ENCODE measurements around the gene PARP11.
A peak's percentile ranks its signal among the peaks of the same experiment; 100 is the strongest.

The PARP11 gene, protein sequence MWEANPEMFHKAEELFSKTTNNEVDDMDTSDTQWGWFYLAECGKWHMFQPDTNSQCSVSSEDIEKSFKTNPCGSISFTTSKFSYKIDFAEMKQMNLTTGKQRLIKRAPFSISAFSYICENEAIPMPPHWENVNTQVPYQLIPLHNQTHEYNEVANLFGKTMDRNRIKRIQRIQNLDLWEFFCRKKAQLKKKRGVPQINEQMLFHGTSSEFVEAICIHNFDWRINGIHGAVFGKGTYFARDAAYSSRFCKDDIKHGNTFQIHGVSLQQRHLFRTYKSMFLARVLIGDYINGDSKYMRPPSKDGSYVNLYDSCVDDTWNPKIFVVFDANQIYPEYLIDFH

GRCh38 chr12:3872800-3873636 lies at the start of gene PARP11:
Gene PARP11, minus strand, starts transcription at chr12:3873399. Its CDS starts 170 bp downstream, at chr12:3873229.
- DNase-seq: peak; percentile 98

GRCh38 chr12:3922033-3922432 lies 48.8 kb upstream of the PARP11 start:
- DNase-seq: no peak

DNA sequence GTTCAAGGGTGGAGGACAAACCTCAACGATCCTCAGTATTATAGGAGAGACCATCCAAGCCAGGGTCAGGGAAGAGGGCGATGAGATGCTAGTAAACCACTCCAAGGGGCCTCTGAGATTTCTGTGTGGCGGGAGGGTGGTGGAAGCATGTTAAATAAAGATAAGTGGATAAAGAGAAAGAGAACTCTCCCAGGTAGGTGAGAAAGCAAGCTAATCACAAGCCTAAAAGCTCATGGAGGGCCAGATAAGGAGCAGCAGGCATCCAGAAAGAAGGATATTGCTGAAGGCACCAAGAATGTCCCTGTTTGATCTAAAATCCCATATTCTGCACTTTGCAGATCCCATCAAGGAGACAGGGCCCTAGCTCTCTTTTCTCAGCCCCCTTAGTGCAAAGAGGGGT lies 48.3 kb upstream of the PARP11 start:
- no peak for DNase-seq

GRCh38 chr12:3921151-3921471 lies 47.9 kb upstream of the PARP11 start:
- no peak for DNase-seq

- DNase-seq: no peak
Measured at GRCh38 chr12:3920351-3921150, 47.4 kb upstream of the PARP11 start.

DNA sequence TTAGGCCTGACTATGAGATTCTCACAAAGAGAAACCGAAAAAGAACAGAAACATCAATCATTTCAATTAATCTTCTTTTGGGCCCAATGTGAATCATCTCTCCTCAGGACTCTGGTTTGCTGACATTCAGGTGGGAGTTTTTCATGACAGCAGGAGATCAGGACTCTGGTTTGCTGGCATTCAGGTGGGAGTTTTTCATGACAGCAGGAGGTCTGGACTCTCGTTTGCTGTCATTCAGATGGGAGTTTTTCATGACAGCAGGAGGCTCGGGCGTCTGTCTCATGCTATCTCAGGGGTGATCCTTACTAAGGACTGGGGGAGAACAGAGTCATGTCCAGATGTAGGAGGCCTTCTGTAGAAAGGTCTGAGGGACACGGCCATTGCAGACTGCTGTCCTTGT lies 40.1 kb upstream of the PARP11 start:
- no peak for DNase-seq

DNA sequence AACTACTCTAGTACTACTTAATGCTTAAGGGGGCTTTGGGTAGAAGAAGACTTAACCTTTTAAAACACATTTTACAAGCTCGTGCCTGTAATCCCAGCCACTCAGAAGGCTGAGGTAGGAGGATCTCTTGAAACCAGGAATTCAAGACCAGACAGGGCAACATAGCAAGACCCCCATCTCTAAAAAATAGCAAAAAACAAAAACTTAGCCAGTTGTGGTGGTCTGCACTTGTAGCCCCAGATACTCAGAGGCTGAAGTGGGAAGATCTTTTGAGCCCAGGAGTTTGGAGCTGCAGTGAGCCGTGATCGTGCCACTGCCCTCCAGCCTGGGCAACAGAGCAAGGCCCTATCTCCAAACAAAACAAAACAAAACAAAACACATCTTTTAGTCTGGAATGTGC lies 39.7 kb upstream of the PARP11 start:
- no peak for DNase-seq

GRCh38 chr12:3911409-3911808 lies 38.2 kb upstream of the PARP11 start:
- no peak for DNase-seq

- DNase-seq: no peak
Measured at GRCh38 chr12:3905664-3906063, 32.5 kb upstream of the PARP11 start.

GRCh38 chr12:3904999-3905398 lies 31.8 kb upstream of the PARP11 start:
- no peak for DNase-seq

GRCh38 chr12:3902921-3903320 lies 29.7 kb upstream of the PARP11 start:
- DNase-seq: no peak

DNA sequence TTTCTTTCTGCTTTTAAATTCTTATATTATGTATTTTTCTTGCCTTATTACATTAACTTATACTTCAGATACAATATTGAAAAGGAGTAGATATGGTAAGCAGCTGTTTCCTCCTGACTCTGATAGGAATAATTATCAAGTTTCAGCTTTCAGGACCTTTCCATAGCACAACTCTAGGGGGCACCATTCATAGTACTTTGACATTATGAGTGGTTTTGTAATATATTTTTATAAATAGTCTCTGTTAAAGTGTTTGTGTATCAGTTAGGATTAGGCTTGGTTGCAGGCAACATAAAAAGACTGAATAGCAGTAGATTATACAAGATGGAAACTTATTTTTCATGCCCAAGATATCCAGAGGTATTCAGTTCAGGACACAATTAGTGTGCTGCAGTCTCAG lies 27.9 kb upstream of the PARP11 start:
- no peak for DNase-seq

GRCh38 chr12:3898756-3899155 lies 25.6 kb upstream of the PARP11 start:
- DNase-seq: no peak

DNA sequence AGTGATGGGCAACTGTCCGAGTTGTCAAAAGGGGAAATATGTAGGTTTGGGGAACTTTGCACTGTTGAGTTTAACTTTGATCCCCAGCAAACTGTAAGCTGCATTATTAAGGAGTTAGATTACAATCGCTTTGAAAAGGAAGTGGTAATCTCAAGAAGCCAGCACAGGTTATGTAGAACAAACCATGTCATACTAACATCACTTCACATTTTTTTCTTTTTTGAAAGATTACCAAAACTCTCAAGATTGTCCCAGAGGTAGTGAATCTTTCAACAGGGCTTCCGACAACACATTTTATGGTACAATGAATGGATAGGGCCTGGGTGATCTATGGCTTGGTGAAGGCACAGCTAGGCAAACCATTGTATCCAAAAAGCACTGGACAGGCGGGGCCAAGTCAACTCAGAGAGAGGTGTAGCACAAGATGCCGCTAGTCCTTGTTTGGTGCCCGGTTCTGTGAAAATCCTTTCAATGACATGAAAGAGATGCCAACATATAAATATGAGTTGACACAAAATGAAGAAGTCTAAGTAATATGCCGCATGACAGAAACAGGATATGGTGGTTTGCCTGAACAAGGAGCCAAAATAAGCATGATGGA lies 24.3 kb upstream of the PARP11 start:
- DNase-seq: no peak

- DNase-seq: no peak
Measured at GRCh38 chr12:3896801-3897351, 23.7 kb upstream of the PARP11 start.

GRCh38 chr12:3896356-3896755 lies 23.2 kb upstream of the PARP11 start:
- DNase-seq: no peak

- no peak for DNase-seq
Measured at GRCh38 chr12:3892631-3893030, 19.4 kb upstream of the PARP11 start.

DNA sequence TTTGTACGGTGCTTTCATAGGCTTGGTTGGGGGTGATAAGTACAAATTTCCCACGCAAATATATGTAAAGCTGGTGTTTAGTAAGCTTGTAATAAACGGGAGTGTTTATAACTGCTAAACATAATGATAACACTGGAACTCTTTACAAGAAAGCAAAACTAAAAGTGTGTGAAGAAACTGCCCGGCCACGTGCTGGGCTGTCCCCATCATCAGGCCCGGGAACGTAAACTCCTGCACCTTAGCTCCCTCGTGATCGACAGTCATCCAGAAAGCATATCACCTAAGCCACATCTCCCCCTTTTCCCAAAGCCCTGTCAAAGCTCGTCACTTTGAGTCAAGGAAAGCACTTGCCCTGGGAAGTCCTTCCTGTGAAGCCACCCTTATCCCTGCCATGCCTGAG lies 18.0 kb upstream of the PARP11 start:
- DNase-seq: no peak

DNA sequence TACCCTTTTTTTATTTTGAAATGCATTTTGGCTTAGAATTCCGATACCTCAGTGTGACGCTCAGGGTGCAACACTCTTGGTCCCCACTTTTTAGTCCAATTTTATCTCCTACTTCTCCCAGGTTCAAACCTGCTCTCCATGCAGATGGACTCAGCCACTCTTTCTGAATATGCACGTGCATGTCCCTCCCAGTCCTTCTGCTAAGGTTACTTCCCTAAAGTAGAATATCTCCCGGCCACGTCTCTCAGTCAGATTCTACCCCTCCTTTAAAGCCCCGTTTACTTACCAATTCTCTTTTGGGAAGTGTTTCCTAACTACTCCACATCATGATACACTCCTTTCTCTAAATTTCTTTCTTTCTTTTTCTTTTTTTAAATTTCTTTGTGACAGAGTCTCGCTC lies 15.5 kb upstream of the PARP11 start:
- DNase-seq: no peak

- peak; percentile 24 for DNase-seq
Measured at GRCh38 chr12:3885277-3886094, 12.3 kb upstream of the PARP11 start.

- DNase-seq: no peak
Measured at GRCh38 chr12:3884671-3885070, 11.5 kb upstream of the PARP11 start.
